KMS-11 (cell line): ENCODE data around the gene ANKRD10.

Source experiments
- H2AFZ ChIP-seq: fragments of 200-600 bp; sonication (generic); 2 replicates; pipeline ENCODE4 v1.6.1; 2016; ENCODE audit warnings: antibody characterized with exemption, mixed run types, low read depth
- H3K27ac ChIP-seq: fragments of 200-600 bp; sonication (generic); 2 replicates; pipeline ENCODE4 v1.6.1; 2016; ENCODE audit warnings: mild to moderate bottlenecking, mixed run types
- H3K27me3 ChIP-seq: fragments of 200-600 bp; sonication (generic); 2 replicates; pipeline ENCODE4 v1.6.1; 2017; ENCODE audit warnings: mild to moderate bottlenecking, low read depth, mixed run types, moderate library complexity; ENCODE audit not compliant: insufficient read depth
- H3K36me3 ChIP-seq: fragments of 200-600 bp; sonication (generic); 2 replicates; pipeline ENCODE4 v1.6.1; 2017; ENCODE audit warnings: mild to moderate bottlenecking, mixed run types; ENCODE audit not compliant: insufficient read depth
- H3K4me1 ChIP-seq: fragments of 200-600 bp; sonication (generic); 2 replicates; pipeline ENCODE4 v1.6.1; 2016; ENCODE audit warnings: mild to moderate bottlenecking, low read depth, mixed run types; ENCODE audit not compliant: poor library complexity, severe bottlenecking
- H3K4me2 ChIP-seq: fragments of 200-600 bp; sonication (generic); 2 replicates; pipeline ENCODE4 v1.7.0; 2016; ENCODE audit warnings: mild to moderate bottlenecking, mixed run types
- H3K4me3 ChIP-seq: fragments of 200-600 bp; sonication (generic); IDR thresholded peaks from 2 replicates; pipeline ENCODE4 v1.6.1; 2017; ENCODE audit warnings: low read depth, low read length, mixed read lengths; ENCODE audit not compliant: insufficient read depth
- H3K79me2 ChIP-seq: fragments of 200-600 bp; sonication (generic); 2 replicates; pipeline ENCODE4 v1.6.1; 2016; ENCODE audit warnings: low read depth, mixed run types; ENCODE audit not compliant: insufficient read depth
- H3K9ac ChIP-seq: fragments of 200-600 bp; sonication (generic); 2 replicates; pipeline ENCODE4 v1.6.1; 2016; ENCODE audit warnings: mild to moderate bottlenecking, mixed run types
- H4K20me1 ChIP-seq: fragments of 200-600 bp; sonication (generic); 2 replicates; pipeline ENCODE4 v1.6.1; 2016; ENCODE audit warnings: mild to moderate bottlenecking, mixed run types; ENCODE audit not compliant: insufficient read depth
- CTCF ChIP-seq: fragments of 200-600 bp; sonication (generic); conservative IDR thresholded peaks from 2 replicates; pipeline ENCODE4 v1.6.1; 2017; ENCODE audit warnings: low read depth, mild to moderate bottlenecking, antibody characterized with exemption, low read length, moderate library complexity, mixed read lengths

The ANKRD10 gene

GRCh38 chr13:110897521-110897920 is 17.3 kb downstream of the ANKRD10 start:
- Histone ChIP-seq H3K27ac (no peak overlapping the region), H3K36me3 (no peaks in the 10 kb centered on the region), H3K4me3 (no peak overlapping the region), H3K4me2 (no peak overlapping the region), H3K79me2 (no peaks in the 10 kb centered on the region), H4K20me1 (no peaks in the 10 kb centered on the region), H3K9ac (no peak overlapping the region), H2AFZ (no peak overlapping the region), H3K4me1 (peaks cover 8% of the 10 kb centered on the region), H3K27me3 (no peaks in the 10 kb centered on the region)
- no peak for TF ChIP-seq CTCF

- no peaks in the 10 kb centered on the region for H4K20me1 ChIP-seq
These were observed 17.9 kb downstream of the ANKRD10 start for GRCh38 chr13:110897014-110897413.

DNA sequence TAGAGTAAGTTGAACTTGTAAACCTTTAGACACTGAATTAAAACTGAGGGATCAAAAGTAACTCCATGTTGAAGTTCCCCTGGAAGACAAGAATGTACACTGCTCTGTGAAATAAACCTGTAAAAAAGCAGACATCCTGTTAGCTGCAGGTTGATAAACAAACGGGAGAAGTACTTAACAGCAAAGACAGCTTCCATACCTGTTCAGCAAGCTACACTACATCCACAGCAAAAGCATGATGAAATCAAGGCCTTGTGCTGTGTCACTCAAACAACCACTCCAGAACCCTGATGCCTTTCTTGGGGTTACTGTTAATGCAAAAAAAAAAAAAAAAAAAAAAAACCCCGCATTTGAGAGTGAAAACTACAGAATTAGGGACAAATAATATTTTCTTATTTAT is 20.8 kb downstream of the ANKRD10 start:
- no peak overlapping the region for H3K4me2 ChIP-seq

More at GRCh38 chr13:110897014-110897413, 17.9 kb downstream of the ANKRD10 start:
- no peak overlapping the region for H3K27ac ChIP-seq
- H3K27me3 ChIP-seq = no peaks in the 10 kb centered on the region
- no peak overlapping the region for H3K4me2 ChIP-seq
- H3K4me3 ChIP-seq = no peak overlapping the region
- no peak for TF ChIP-seq CTCF
- no peaks in the 10 kb centered on the region for H3K79me2 ChIP-seq
- H3K9ac ChIP-seq = no peak overlapping the region
- peaks cover 8% of the 10 kb centered on the region for H3K4me1 ChIP-seq
- H2AFZ ChIP-seq = no peak overlapping the region
- no peaks in the 10 kb centered on the region for H3K36me3 ChIP-seq

GRCh38 chr13:110893571-110893970 is 21.3 kb downstream of the ANKRD10 start:
- H3K9ac ChIP-seq = no peak overlapping the region
- H3K4me3 ChIP-seq = no peak overlapping the region
- no peaks in the 10 kb centered on the region for H4K20me1 ChIP-seq
- no peak overlapping the region for H2AFZ ChIP-seq
- no peak overlapping the region for H3K4me2 ChIP-seq
- no peaks in the 10 kb centered on the region for H3K27me3 ChIP-seq
- no peaks in the 10 kb centered on the region for H3K4me1 ChIP-seq
- no peak for TF ChIP-seq CTCF
- H3K27ac ChIP-seq = no peak overlapping the region
- H3K36me3 ChIP-seq = no peaks in the 10 kb centered on the region
- no peaks in the 10 kb centered on the region for H3K79me2 ChIP-seq

More for the DNA sequence above, 20.8 kb downstream of the ANKRD10 start:
- Histone ChIP-seq H3K36me3 (no peaks in the 10 kb centered on the region), H3K27me3 (no peaks in the 10 kb centered on the region), H3K79me2 (no peaks in the 10 kb centered on the region), H4K20me1 (no peaks in the 10 kb centered on the region), H3K9ac (no peak overlapping the region), H3K4me3 (no peak overlapping the region), H3K4me1 (no peaks in the 10 kb centered on the region), H3K27ac (no peak overlapping the region), H2AFZ (no peak overlapping the region)
- TF ChIP-seq CTCF = no peak
